A549 (cell line): ENCODE data around the gene RRP15. TPM values are rescaled to one million over a fixed set of nuclear protein-coding genes. Genes with fewer than 3 reads are reported as not detected.

ENCODE experiments used
- ATAC-seq, 2 experiments: fragments of 200-7000 bp in 1 of 2; fragments of >200 bp in 1 of 2; cut with Nextera tagmentation in 1 of 2; cut with Tn5 transposase in 1 of 2; 3 replicates each; pipeline versions ENCODE4 v1.8.0 to v1.9.1; 2018 to 2020; ENCODE audit warnings: mild to moderate bottlenecking in 1 of 2, moderate library complexity in 1 of 2
- CTCF ChIA-PET: fragments of 300-600 bp; sonication (Branson Sonifier 250); formaldehyde crosslinking; extraction: SDS; loops from one replicate; lab custom pipeline; 2021; ENCODE audit warnings: antibody characterized with exemption, inconsistent platforms; lab: Yijun Ruan, JAX
- POLR2A ChIA-PET: fragments of 350-600 bp; formaldehyde crosslinking; extraction: SDS; loops from one replicate; lab custom pipeline; 2021; ENCODE audit warnings: antibody characterized with exemption, inconsistent platforms; lab: Yijun Ruan, JAX
- DNase-seq, 2 experiments: peaks; one replicate each; pipeline versions ENCODE4 v3.0.0 to v3.0.0-alpha.2; 2011 to 2016; ENCODE audit warnings: low read depth in 1 of 2, low spot score in 1 of 2
- FAIRE-seq: peaks from 2 replicates; lab custom pipeline; 2011; peaks lifted over from hg19 to GRCh38; lab: Jason Lieb, UNC
- H3K27ac ChIP-seq, 2 experiments: fragments of >200 bp; sonication (Bioruptor Twin); formaldehyde crosslinking; 3 replicates each; pipeline ENCODE4 v1.5.1; 2016 to 2017
- H3K4me1 ChIP-seq: fragments of >200 bp; sonication (Bioruptor Twin); formaldehyde crosslinking; 3 replicates; pipeline ENCODE4 v1.6.1; 2016
- H3K4me2 ChIP-seq: fragments of >200 bp; sonication (Bioruptor Twin); formaldehyde crosslinking; 3 replicates; pipeline ENCODE4 v1.6.1; 2016
- H3K4me3 ChIP-seq: fragments of >200 bp; sonication (Bioruptor Twin); formaldehyde crosslinking; 3 replicates; pipeline ENCODE4 v1.5.1; 2016
- H3K9me3 ChIP-seq: fragments of >200 bp; sonication (Bioruptor Twin); formaldehyde crosslinking; 3 replicates; pipeline ENCODE4 v1.6.1; 2016
- E2F6 ChIP-seq: IDR thresholded peaks from 2 replicates; pipeline ENCODE4 v1.6.1; 2012; ENCODE audit warnings: low read depth, borderline replicate concordance
- EHF ChIP-seq: fragments of 250-450 bp; sonication (Bioruptor Pico); IDR thresholded peaks from 2 replicates; pipeline ENCODE4 v1.5.0; 2020; ENCODE audit warnings: mild to moderate bottlenecking
- FOSL2 ChIP-seq, 2 experiments: fragments of 450-650 bp in 1 of 2; fragments of >200 bp in 1 of 2; sonication (Bioruptor Twin) in 1 of 2; formaldehyde crosslinking; IDR thresholded peaks; 2 replicates each; pipeline versions ENCODE4 v1.5.0 to v1.6.1; 2016 to 2020; ENCODE audit warnings: mild to moderate bottlenecking in 1 of 2, moderate library complexity in 1 of 2
- JUN ChIP-seq, 2 experiments: fragments of >200 bp; sonication (Bioruptor Twin); formaldehyde crosslinking; IDR thresholded peaks; 2 replicates in 1 of 2; 3 replicates in 1 of 2; pipeline ENCODE4 v1.6.1; 2016 to 2017
- JUNB ChIP-seq: fragments of >200 bp; sonication (Bioruptor Twin); formaldehyde crosslinking; IDR thresholded peaks from 2 replicates; pipeline ENCODE4 v1.6.1; 2016
- MAFK ChIP-seq: fragments of 450-650 bp; IDR thresholded peaks from 2 replicates; pipeline ENCODE4 v1.6.1; 2014; ENCODE audit not compliant: partially characterized antibody
- MAZ ChIP-seq: fragments of 150-350 bp; IDR thresholded peaks from 2 replicates; pipeline ENCODE4 v1.6.1; 2014; ENCODE audit warnings: antibody characterized with exemption, low read depth, low read length, borderline replicate concordance
- MYC ChIP-seq: IDR thresholded peaks from 2 replicates; pipeline ENCODE4 v1.6.1; 2012; ENCODE audit warnings: mild to moderate bottlenecking, inconsistent platforms, low read length, improper control_type of control experiment, borderline replicate concordance
- NFE2L2 ChIP-seq: fragments of 150-350 bp; conservative IDR thresholded peaks from 2 replicates; pipeline ENCODE4 v1.6.1; 2014; ENCODE audit warnings: low read length
- NR3C1 ChIP-seq: fragments of >200 bp; sonication (Bioruptor Twin); formaldehyde crosslinking; IDR thresholded peaks from 3 replicates; pipeline ENCODE4 v1.6.1; 2017
- POLR2A ChIP-seq: IDR thresholded peaks from 2 replicates; pipeline ENCODE4 v1.6.1; 2012; ENCODE audit warnings: mild to moderate bottlenecking, low read length
- RARB ChIP-seq: fragments of 250-450 bp; sonication (Bioruptor Pico); IDR thresholded peaks from 2 replicates; pipeline ENCODE4 v1.8.0; 2021; ENCODE audit warnings: mild to moderate bottlenecking, moderate library complexity
- RCOR1 ChIP-seq: fragments of 150-350 bp; IDR thresholded peaks from 2 replicates; pipeline ENCODE4 v1.6.1; 2014; ENCODE audit warnings: antibody characterized with exemption, low read length, low read depth
- RNF2 ChIP-seq: fragments of 200-600 bp; sonication (generic); IDR thresholded peaks from 2 replicates; pipeline ENCODE4 v1.6.1; 2016; ENCODE audit warnings: low read depth, mild to moderate bottlenecking, antibody characterized with exemption, moderate library complexity, borderline replicate concordance
- SMC3 ChIP-seq: fragments of >200 bp; sonication (Bioruptor Twin); formaldehyde crosslinking; IDR thresholded peaks from 3 replicates; pipeline ENCODE4 v1.6.1; 2018; ENCODE audit warnings: inconsistent platforms
- TFCP2L1 ChIP-seq: fragments of 250-450 bp; sonication (Bioruptor Pico); IDR thresholded peaks from 2 replicates; pipeline ENCODE4 v1.5.0; 2021; ENCODE audit warnings: mild to moderate bottlenecking
- TP53 ChIP-seq: fragments of 250-450 bp; sonication (Bioruptor Pico); IDR thresholded peaks from 2 replicates; pipeline ENCODE4 v1.5.0; 2021; ENCODE audit warnings: mild to moderate bottlenecking, moderate library complexity
- ZC3H11A ChIP-seq: fragments of 450-650 bp; IDR thresholded peaks from 2 replicates; pipeline ENCODE4 v1.6.1; 2014; ENCODE audit warnings: antibody characterized with exemption, mild to moderate bottlenecking
- ZNF302 ChIP-seq: fragments of 250-450 bp; sonication (Bioruptor Pico); IDR thresholded peaks from 2 replicates; pipeline ENCODE4 v1.9.0; 2021; ENCODE audit warnings: inconsistent platforms, mild to moderate bottlenecking, moderate library complexity
- WGBS: methylation state at CpG from one replicate; pipeline ENCODE4 v1.1.6; 2017; ENCODE audit errors: missing lambda C conversion rate; 5-methylcytosine and 5-hydroxymethylcytosine counted together
- polyA plus RNA-seq, 4 experiments: library from polyadenylated mRNA; depleted of rRNA in 3 of 4; stranded (reverse); fragments of >200 nt; fragmentation: RNase III in 1 of 4; extraction: RNeasy Plus Mini Kit Qiagen cat#74134 plus additional on column Dnase treatment in 1 of 4; gene quantifications; 2 replicates in 3 of 4; 3 replicates in 1 of 4; pipeline ENCODE4 v1.2.3, GENCODE V29; 2011 to 2017
- TF ChIP-seq, protein P1 (sequence below): fragments of 250-450 bp; sonication (Bioruptor Pico); IDR thresholded peaks from 2 replicates; pipeline ENCODE4 v1.5.0; 2021; ENCODE audit warnings: mild to moderate bottlenecking, moderate library complexity, borderline replicate concordance
- TF ChIP-seq, protein P2 (sequence below): fragments of 450-650 bp; IDR thresholded peaks from 2 replicates; pipeline ENCODE4 v1.6.1; 2014; ENCODE audit warnings: antibody characterized with exemption
- TF ChIP-seq, protein P3 (sequence below): IDR thresholded peaks from 2 replicates; pipeline ENCODE4 v1.6.1; 2012

Gene RRP15
- polyA plus RNA-seq, 2 of the 4 experiments (the other 2 are of a cell fraction), result 15.6 to 19.5 TPM

DNA sequence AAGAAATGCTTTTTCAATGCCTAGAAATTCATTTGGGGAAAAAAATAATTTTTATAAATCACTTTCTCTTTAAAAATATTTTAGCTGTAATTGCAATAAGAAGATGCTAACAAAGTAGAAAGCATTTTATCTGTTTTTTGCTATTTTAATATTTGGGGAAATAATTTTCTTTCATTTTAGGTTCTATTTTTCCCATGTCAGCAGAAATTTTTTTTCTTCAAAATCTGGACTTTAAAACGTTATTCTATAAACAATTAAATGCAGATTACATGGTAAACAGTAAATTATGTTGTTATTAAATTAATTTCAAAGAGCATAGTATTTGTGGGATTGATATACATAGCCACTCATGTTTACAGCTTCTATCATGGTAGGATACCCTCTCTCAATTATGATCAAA lies 27.7 kb upstream of the RRP15 start:
- H3K27ac ChIP-seq, result no peak overlapping the region
- ATAC-seq (no peak), DNase-seq (no peak), FAIRE-seq (no peak)
- CTCF ChIA-PET, result interaction anchor here (1.3 kb wide), 1 partner anchor 1311 kb away, joined by 3 read pairs; no protein-coding TSS in a partner anchor
- 0% methylated on average over 1 of the region's 1 CpG for WGBS
- H3K4me1 ChIP-seq, result no peaks in the 10 kb centered on the region
- 0 out of 3 replicates have a peak, but pooled peaks cover 3% of the 10 kb centered on the region for H3K9me3 ChIP-seq
- TF ChIP-seq MAFK, result peak; percentile 84
- TF ChIP-seq JUN (IDR thresholded peaks at IDR 0.05), result no peak
- POLR2A ChIA-PET, result no interaction called here
- no peak overlapping the region for H3K4me2 ChIP-seq
- no peak overlapping the region for H3K4me3 ChIP-seq

- Histone ChIP-seq H3K27ac (no peak overlapping the region), H3K4me1 (no peaks in the 10 kb centered on the region), H3K4me3 (no peak overlapping the region), H3K4me2 (0 out of 3 replicates have a peak overlapping the region, but pooled peaks have one; percentile 8), H3K9me3 (0 out of 3 replicates have a peak, but pooled peaks cover 3% of the 10 kb centered on the region)
- FAIRE-seq (no peak), ATAC-seq (no peak), DNase-seq (no peak)
- POLR2A ChIA-PET, result no interaction called here
- WGBS, result 17% methylated on average over 2 of the region's 2 CpGs
- CTCF ChIA-PET, result interaction anchor here (0.9 to 3.1 kb wide), 4 partner anchors 17 to 1404 kb away, joined by 3 to 11 read pairs (median 3); no protein-coding TSS in a partner anchor
- TF ChIP-seq ZNF302 (CRISPR knock-in tag) (no peak), RARB (CRISPR knock-in tag) (no peak), NR3C1 (no peak), MAZ (no peak), NFE2L2 (no peak), MYC (no peak), POLR2A (no peak), RCOR1 (no peak), E2F6 (no peak), TP53 (CRISPR knock-in tag) (no peak), TFCP2L1 (CRISPR knock-in tag) (no peak), FOSL2 (IDR thresholded peaks at IDR 0.05) (no peak), FOSL2 (CRISPR knock-in tag; IDR thresholded peaks at IDR 0.05) (no peak)
- TF ChIP-seq, protein P1, sequence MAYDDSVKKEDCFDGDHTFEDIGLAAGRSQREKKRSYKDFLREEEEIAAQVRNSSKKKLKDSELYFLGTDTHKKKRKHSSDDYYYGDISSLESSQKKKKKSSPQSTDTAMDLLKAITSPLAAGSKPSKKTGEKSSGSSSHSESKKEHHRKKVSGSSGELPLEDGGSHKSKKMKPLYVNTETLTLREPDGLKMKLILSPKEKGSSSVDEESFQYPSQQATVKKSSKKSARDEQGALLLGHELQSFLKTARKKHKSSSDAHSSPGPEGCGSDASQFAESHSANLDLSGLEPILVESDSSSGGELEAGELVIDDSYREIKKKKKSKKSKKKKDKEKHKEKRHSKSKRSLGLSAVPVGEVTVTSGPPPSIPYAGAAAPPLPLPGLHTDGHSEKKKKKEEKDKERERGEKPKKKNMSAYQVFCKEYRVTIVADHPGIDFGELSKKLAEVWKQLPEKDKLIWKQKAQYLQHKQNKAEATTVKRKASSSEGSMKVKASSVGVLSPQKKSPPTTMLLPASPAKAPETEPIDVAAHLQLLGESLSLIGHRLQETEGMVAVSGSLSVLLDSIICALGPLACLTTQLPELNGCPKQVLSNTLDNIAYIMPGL (CRISPR knock-in tag), result no peak
- TF ChIP-seq, protein P2, sequence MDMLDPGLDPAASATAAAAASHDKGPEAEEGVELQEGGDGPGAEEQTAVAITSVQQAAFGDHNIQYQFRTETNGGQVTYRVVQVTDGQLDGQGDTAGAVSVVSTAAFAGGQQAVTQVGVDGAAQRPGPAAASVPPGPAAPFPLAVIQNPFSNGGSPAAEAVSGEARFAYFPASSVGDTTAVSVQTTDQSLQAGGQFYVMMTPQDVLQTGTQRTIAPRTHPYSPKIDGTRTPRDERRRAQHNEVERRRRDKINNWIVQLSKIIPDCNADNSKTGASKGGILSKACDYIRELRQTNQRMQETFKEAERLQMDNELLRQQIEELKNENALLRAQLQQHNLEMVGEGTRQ, result no peak
- TF ChIP-seq, protein P3, sequence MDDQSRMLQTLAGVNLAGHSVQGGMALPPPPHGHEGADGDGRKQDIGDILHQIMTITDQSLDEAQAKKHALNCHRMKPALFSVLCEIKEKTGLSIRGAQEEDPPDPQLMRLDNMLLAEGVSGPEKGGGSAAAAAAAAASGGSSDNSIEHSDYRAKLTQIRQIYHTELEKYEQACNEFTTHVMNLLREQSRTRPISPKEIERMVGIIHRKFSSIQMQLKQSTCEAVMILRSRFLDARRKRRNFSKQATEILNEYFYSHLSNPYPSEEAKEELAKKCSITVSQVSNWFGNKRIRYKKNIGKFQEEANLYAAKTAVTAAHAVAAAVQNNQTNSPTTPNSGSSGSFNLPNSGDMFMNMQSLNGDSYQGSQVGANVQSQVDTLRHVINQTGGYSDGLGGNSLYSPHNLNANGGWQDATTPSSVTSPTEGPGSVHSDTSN, result no peak
Observed at GRCh38 chr1:218257971-218258370, 27.1 kb upstream of the RRP15 start.

- no peak overlapping the region for H3K27ac ChIP-seq
- ChIA-PET CTCF (interaction anchor here (1.2 to 3.1 kb wide), 3 partner anchors 9 to 1402 kb away, joined by 3 to 11 read pairs (median 5); no protein-coding TSS in a partner anchor), POLR2A (no interaction called here)
- FAIRE-seq (peak; percentile 84), DNase-seq (no peak), ATAC-seq (no peak)
- no peak for TF ChIP-seq SMC3
- no peak for TF ChIP-seq JUNB
- no peak for TF ChIP-seq EHF (CRISPR knock-in tag)
- no peak for TF ChIP-seq ZC3H11A
- no peak for TF ChIP-seq MAZ
- no peak for TF ChIP-seq E2F6
- TF ChIP-seq RNF2, result no peak
- 0 out of 3 replicates have a peak, but pooled peaks cover 3% of the 10 kb centered on the region for H3K9me3 ChIP-seq
- no peak overlapping the region for H3K4me3 ChIP-seq
- 0 out of 3 replicates have a peak overlapping the region, but pooled peaks have one; percentile 20 for H3K4me2 ChIP-seq
- WGBS, result 34% methylated on average over 1 of the region's 1 CpG
- no peaks in the 10 kb centered on the region for H3K4me1 ChIP-seq
Observed at GRCh38 chr1:218259339-218259738, 25.8 kb upstream of the RRP15 start.
